Keratinocyte (primary cell): ENCODE data around the gene PBOV1. TPM values are rescaled to one million over a fixed set of nuclear protein-coding genes. Genes with fewer than 3 reads are reported as not detected.
A peak's percentile ranks its signal among the peaks of the same experiment; 100 is the strongest.

Experiments
- DNase-seq: peaks from one replicate; pipeline ENCODE4 v3.0.0-alpha.2; 2011; ENCODE audit warnings: low read depth, missing footprints, low spot score
- FAIRE-seq: peaks from 2 replicates; lab custom pipeline; 2011; peaks lifted over from hg19 to GRCh38; lab: Jason Lieb, UNC
- H2AFZ ChIP-seq: 2 replicates; pipeline ENCODE4 v1.6.0; 2012; ENCODE audit warnings: low read length, control low read depth, inconsistent platforms; ENCODE audit not compliant: control insufficient read depth
- H3K27ac ChIP-seq: 2 replicates; pipeline ENCODE4 v1.5.1; 2011; ENCODE audit warnings: low read length; ENCODE audit not compliant: control insufficient read depth, insufficient read depth
- H3K27me3 ChIP-seq: 3 replicates; pipeline ENCODE4 v1.6.0; 2011; ENCODE audit warnings: low read length; ENCODE audit not compliant: control insufficient read depth, insufficient read depth; ENCODE audit errors: extremely low read depth
- H3K36me3 ChIP-seq, 2 experiments: 2 replicates in 1 of 2; 3 replicates in 1 of 2; pipeline ENCODE4 v1.5.1; 2011; ENCODE audit warnings: low read length in 2 of 2, mild to moderate bottlenecking in 1 of 2; ENCODE audit not compliant: control insufficient read depth in 2 of 2, insufficient read depth in 2 of 2; ENCODE audit errors: extremely low read depth in 1 of 2
- H3K4me1 ChIP-seq: 3 replicates; pipeline ENCODE4 v1.5.1; 2011; ENCODE audit warnings: low read length; ENCODE audit not compliant: control insufficient read depth, insufficient read depth; ENCODE audit errors: extremely low read depth
- H3K4me2 ChIP-seq: 3 replicates; pipeline ENCODE4 v1.6.0; 2011; ENCODE audit warnings: low read depth, low read length; ENCODE audit not compliant: control insufficient read depth, insufficient read depth; ENCODE audit errors: extremely low read depth
- H3K4me3 ChIP-seq, 3 experiments: fragments of 200-600 bp in 1 of 3; sonication (generic) in 1 of 3; 2 replicates in 2 of 3; 3 replicates in 1 of 3; pipeline ENCODE4 v1.5.1; 2011 to 2016; ENCODE audit warnings: low read length in 3 of 3, mild to moderate bottlenecking in 3 of 3, control low read depth in 2 of 3, inconsistent platforms in 1 of 3, low read depth in 1 of 3, mixed read lengths in 1 of 3, mixed run types in 1 of 3, moderate library complexity in 1 of 3; ENCODE audit not compliant: control insufficient read depth in 2 of 3, insufficient read depth in 2 of 3; ENCODE audit errors: extremely low read depth in 1 of 3
- H3K79me2 ChIP-seq: 2 replicates; pipeline ENCODE4 v1.6.0; 2012; ENCODE audit warnings: low read length; ENCODE audit not compliant: control insufficient read depth, insufficient read depth
- H3K9ac ChIP-seq: 3 replicates; pipeline ENCODE4 v1.6.0; 2011; ENCODE audit warnings: low read length; ENCODE audit not compliant: control insufficient read depth, insufficient read depth; ENCODE audit errors: extremely low read depth
- H3K9me1 ChIP-seq: 3 replicates; pipeline ENCODE4 v1.6.0; 2011; ENCODE audit warnings: low read length; ENCODE audit not compliant: control insufficient read depth, insufficient read depth; ENCODE audit errors: extremely low read depth
- H3K9me3 ChIP-seq: 2 replicates; pipeline ENCODE4 v1.5.1; 2012; ENCODE audit warnings: low read depth, low read length; ENCODE audit not compliant: control insufficient read depth
- H4K20me1 ChIP-seq: 3 replicates; pipeline ENCODE4 v1.6.0; 2011; ENCODE audit warnings: low read length; ENCODE audit not compliant: control insufficient read depth, insufficient read depth; ENCODE audit errors: extremely low read depth
- EZH2 ChIP-seq: IDR thresholded peaks from one replicate; pipeline ENCODE4 v1.6.1; 2012; ENCODE audit warnings: inconsistent platforms, mild to moderate bottlenecking, low read length, moderate library complexity
- dilution Hi-C: fragments of 300-500 bp; cut with MboI; formaldehyde crosslinking; loops from one replicate; pipeline ENCODE4 v1.7.0; 2020; ENCODE audit warnings: low sequenced_read_pairs; ENCODE audit not compliant: extremely low pct_ligation_motif_present
- polyA plus RNA-seq, 5 experiments: library from polyadenylated mRNA; depleted of rRNA in 3 of 5; stranded (reverse) in 3 of 5; stranded (forward) in 1 of 5; unstranded in 1 of 5; fragments of >200 nt; gene quantifications; 1 replicate in 1 of 5; 2 replicates in 3 of 5; 3 replicates in 1 of 5; pipeline versions ENCODE4 v1.2.1 to v1.2.3, GENCODE V29; 2011 to 2012; ENCODE audit warnings: missing spikeins in 2 of 5, low read depth in 1 of 5, low replicate concordance in 1 of 5
- TF ChIP-seq, protein P1 (sequence below), 3 experiments: IDR thresholded peaks in 1 of 3; conservative IDR thresholded peaks in 1 of 3; optimal IDR thresholded peaks in 1 of 3; 2 replicates in 2 of 3; 3 replicates in 1 of 3; pipeline versions ENCODE3 to v1.5.1; 2011; ENCODE audit warnings: low read length in 3 of 3, mild to moderate bottlenecking in 3 of 3, moderate library complexity in 2 of 3, control low read depth in 1 of 3, inconsistent platforms in 1 of 3; ENCODE audit not compliant: insufficient read depth in 2 of 3; ENCODE audit errors: extremely low read depth in 1 of 3

Gene PBOV1
- polyA plus RNA-seq, 1 donor (not counting 4 experiments of a cell fraction or from before 2014, with no cell fraction given), result not detected

DNA sequence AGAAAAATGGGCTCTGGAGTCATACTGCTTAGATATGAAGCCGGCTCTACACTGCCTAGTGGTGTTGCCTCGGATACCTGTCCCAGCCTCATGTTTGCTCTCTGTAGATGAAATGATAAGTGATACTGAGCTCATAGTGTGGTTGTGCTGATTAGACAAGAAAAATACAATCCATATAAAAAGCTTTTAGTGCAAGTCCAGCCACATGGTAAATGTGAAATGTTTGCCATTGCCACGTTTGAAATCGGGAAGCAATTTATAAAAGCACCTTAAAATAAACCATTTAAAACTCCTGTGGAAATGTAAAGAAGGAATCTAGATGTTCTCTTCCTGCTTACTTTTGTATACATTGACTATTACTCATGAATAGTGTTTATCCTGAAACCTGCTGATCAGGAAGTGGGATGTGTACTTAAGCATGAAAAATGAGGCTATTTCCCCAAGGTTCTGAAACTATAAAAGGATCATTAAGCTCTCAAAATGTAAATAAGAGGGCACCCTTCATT is 13.1 kb upstream of the PBOV1 start:
- FAIRE-seq, result no peak
- no peak overlapping the region for H3K4me3 ChIP-seq
- H2AFZ ChIP-seq, result peak overlapping the region; percentile 23
- H4K20me1 ChIP-seq, result no peaks in the 10 kb centered on the region
- TF ChIP-seq, protein P1, sequence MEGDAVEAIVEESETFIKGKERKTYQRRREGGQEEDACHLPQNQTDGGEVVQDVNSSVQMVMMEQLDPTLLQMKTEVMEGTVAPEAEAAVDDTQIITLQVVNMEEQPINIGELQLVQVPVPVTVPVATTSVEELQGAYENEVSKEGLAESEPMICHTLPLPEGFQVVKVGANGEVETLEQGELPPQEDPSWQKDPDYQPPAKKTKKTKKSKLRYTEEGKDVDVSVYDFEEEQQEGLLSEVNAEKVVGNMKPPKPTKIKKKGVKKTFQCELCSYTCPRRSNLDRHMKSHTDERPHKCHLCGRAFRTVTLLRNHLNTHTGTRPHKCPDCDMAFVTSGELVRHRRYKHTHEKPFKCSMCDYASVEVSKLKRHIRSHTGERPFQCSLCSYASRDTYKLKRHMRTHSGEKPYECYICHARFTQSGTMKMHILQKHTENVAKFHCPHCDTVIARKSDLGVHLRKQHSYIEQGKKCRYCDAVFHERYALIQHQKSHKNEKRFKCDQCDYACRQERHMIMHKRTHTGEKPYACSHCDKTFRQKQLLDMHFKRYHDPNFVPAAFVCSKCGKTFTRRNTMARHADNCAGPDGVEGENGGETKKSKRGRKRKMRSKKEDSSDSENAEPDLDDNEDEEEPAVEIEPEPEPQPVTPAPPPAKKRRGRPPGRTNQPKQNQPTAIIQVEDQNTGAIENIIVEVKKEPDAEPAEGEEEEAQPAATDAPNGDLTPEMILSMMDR (optimal IDR thresholded peaks at IDR 0.05 in 1 of 3, IDR thresholded peaks at IDR 0.05 in 1 of 3, conservative IDR thresholded peaks at IDR 0.05 in 1 of 3; ENCODE audit: extremely low read depth in 1 of 3, insufficient read depth in 2 of 3, low read length in 3 of 3), result no peak
- no peak for TF ChIP-seq EZH2
- H3K27me3 ChIP-seq, result no peaks in the 10 kb centered on the region
- H3K36me3 ChIP-seq, result no peaks in the 10 kb centered on the region
- dilution Hi-C loops, result no loop called here
- no peaks in the 10 kb centered on the region for H3K9me1 ChIP-seq
- no peak overlapping the region for H3K27ac ChIP-seq
- H3K4me2 ChIP-seq, result no peak overlapping the region
- no peaks in the 10 kb centered on the region for H3K79me2 ChIP-seq
- no peak overlapping the region for H3K9ac ChIP-seq
- no peaks in the 10 kb centered on the region for H3K4me1 ChIP-seq
- H3K9me3 ChIP-seq, result no peaks in the 10 kb centered on the region
- no peak for DNase-seq

GRCh38 chr6:138230759-138231380 is 12.6 kb upstream of the PBOV1 start:
- TF ChIP-seq, protein P1 (optimal IDR thresholded peaks at IDR 0.05 in 1 of 3, IDR thresholded peaks at IDR 0.05 in 1 of 3, conservative IDR thresholded peaks at IDR 0.05 in 1 of 3; ENCODE audit: extremely low read depth in 1 of 3, insufficient read depth in 2 of 3, low read length in 3 of 3), result no peak
- no peak for TF ChIP-seq EZH2
- no peaks in the 10 kb centered on the region for H3K27me3 ChIP-seq
- no peaks in the 10 kb centered on the region for H3K9me3 ChIP-seq
- H3K4me3 ChIP-seq, result no peak overlapping the region
- H3K27ac ChIP-seq, result no peak overlapping the region
- no peaks in the 10 kb centered on the region for H3K36me3 ChIP-seq
- H2AFZ ChIP-seq, result no peak overlapping the region
- no peak for FAIRE-seq
- H3K4me1 ChIP-seq, result no peaks in the 10 kb centered on the region
- no peaks in the 10 kb centered on the region for H3K79me2 ChIP-seq
- no peak for DNase-seq
- no peak overlapping the region for H3K9ac ChIP-seq
- dilution Hi-C loops, result no loop called here
- H3K4me2 ChIP-seq, result no peak overlapping the region
- H3K9me1 ChIP-seq, result no peaks in the 10 kb centered on the region
- H4K20me1 ChIP-seq, result no peaks in the 10 kb centered on the region
